IMR-90 (cell line): Measurements from ENCODE around the gene KLHL25. TPM values are rescaled to one million over a fixed set of nuclear protein-coding genes. Genes with fewer than 3 reads are reported as not detected.

Experiments used
- ATAC-seq: fragments of 200-7000 bp; cut with Tn5 transposase; 2 replicates; pipeline ENCODE4 v1.9.1; 2020; ENCODE audit warnings: low read depth, mild to moderate bottlenecking, moderate library complexity
- BruUV-seq: library from RNA; stranded (reverse); fragments of 400-500 nt; replicated peaks from 2 replicates; lab custom pipeline; 2021; lab: Mats Ljungman, UMichigan
- CTCF ChIA-PET: fragments of 300-600 bp; formaldehyde crosslinking; extraction: SDS; loops from one replicate; lab custom pipeline; 2021; ENCODE audit warnings: antibody characterized with exemption; lab: Yijun Ruan, JAX
- POLR2A ChIA-PET: fragments of 300-600 bp; sonication (Branson Sonifier 250); formaldehyde crosslinking; loops from one replicate; lab custom pipeline; 2022; ENCODE audit warnings: antibody characterized with exemption; ENCODE audit not compliant: unreplicated experiment; lab: Charles Lee
- DNase-seq: peaks from one replicate; pipeline ENCODE4 v3.0.0; 2013
- H2AFZ ChIP-seq: replicated peaks from 2 replicates; pipeline ENCODE3; 2013; ENCODE audit warnings: low read length, mild to moderate bottlenecking; ENCODE audit not compliant: poor library complexity
- H2AK5ac ChIP-seq: 2 replicates; pipeline ENCODE4 v1.6.1; 2013; ENCODE audit warnings: low read depth, low read length, inconsistent platforms
- H2AK9ac ChIP-seq: replicated peaks from 2 replicates; pipeline ENCODE3; 2013; ENCODE audit warnings: mild to moderate bottlenecking, low read depth, low read length, moderate library complexity; ENCODE audit not compliant: poor library complexity
- H2BK120ac ChIP-seq: 2 replicates; pipeline ENCODE4 v1.6.1; 2013; ENCODE audit warnings: low read depth, low read length, inconsistent platforms
- H2BK15ac ChIP-seq: 3 replicates; pipeline ENCODE4 v1.6.1; 2013; ENCODE audit warnings: low read depth, low read length, inconsistent platforms
- H2BK20ac ChIP-seq: 2 replicates; pipeline ENCODE4 v1.6.1; 2013; ENCODE audit warnings: low read depth, mild to moderate bottlenecking, inconsistent platforms, low read length, moderate library complexity
- H2BK5ac ChIP-seq: 2 replicates; pipeline ENCODE4 v1.6.1; 2013; ENCODE audit warnings: mild to moderate bottlenecking, low read depth, low read length, inconsistent platforms; ENCODE audit not compliant: poor library complexity, severe bottlenecking
- H3K14ac ChIP-seq: replicated peaks from 2 replicates; pipeline ENCODE4 v1.6.1; 2013; ENCODE audit warnings: low read depth, low read length, inconsistent platforms
- H3K18ac ChIP-seq: 2 replicates; pipeline ENCODE4 v1.6.1; 2013; ENCODE audit warnings: low read depth, low read length, control low read depth
- H3K23ac ChIP-seq: 2 replicates; pipeline ENCODE4 v1.6.1; 2013; ENCODE audit warnings: low read depth, low read length, inconsistent platforms
- H3K27ac ChIP-seq: 2 replicates; pipeline ENCODE4 v1.5.1; 2013; ENCODE audit warnings: mild to moderate bottlenecking, control low read depth, low read length; ENCODE audit not compliant: insufficient read depth
- H3K27me3 ChIP-seq: 2 replicates; pipeline ENCODE4 v1.6.1; 2013; ENCODE audit warnings: low read length; ENCODE audit not compliant: control insufficient read depth, insufficient read depth
- H3K36me3 ChIP-seq: 2 replicates; pipeline ENCODE4 v1.6.1; 2013; ENCODE audit warnings: low read length, mixed read lengths; ENCODE audit not compliant: control insufficient read depth, insufficient read depth
- H3K4ac ChIP-seq: 2 replicates; pipeline ENCODE4 v1.6.1; 2013; ENCODE audit warnings: low read depth, low read length, inconsistent platforms
- H3K4me1 ChIP-seq: 2 replicates; pipeline ENCODE4 v1.6.1; 2013; ENCODE audit warnings: low read length, mixed read lengths; ENCODE audit not compliant: control insufficient read depth, insufficient read depth
- H3K4me2 ChIP-seq: 2 replicates; pipeline ENCODE4 v1.6.1; 2013; ENCODE audit warnings: low read depth, mild to moderate bottlenecking, control low read depth, low read length, moderate library complexity
- H3K4me3 ChIP-seq: 2 replicates; pipeline ENCODE4 v1.5.1; 2013; ENCODE audit warnings: low read depth, mild to moderate bottlenecking, control low read depth, low read length, moderate library complexity; ENCODE audit not compliant: insufficient read depth
- H3K56ac ChIP-seq: 2 replicates; pipeline ENCODE4 v1.6.1; 2013; ENCODE audit warnings: low read length, inconsistent platforms; ENCODE audit not compliant: insufficient read depth; ENCODE audit errors: extremely low read depth
- H3K79me1 ChIP-seq, 2 experiments: 2 replicates each; pipeline ENCODE4 v1.6.1; 2013; ENCODE audit warnings: low read length in 2 of 2, inconsistent platforms in 1 of 2, low read depth in 1 of 2
- H3K9ac ChIP-seq: 2 replicates; pipeline ENCODE4 v1.6.1; 2013; ENCODE audit warnings: low read depth, low read length, control low read depth
- H3K9me1 ChIP-seq: 2 replicates; pipeline ENCODE4 v1.6.1; 2013; ENCODE audit warnings: low read length, inconsistent platforms; ENCODE audit not compliant: insufficient read depth
- H3K9me3 ChIP-seq: 2 replicates; pipeline ENCODE4 v1.6.1; 2013; ENCODE audit warnings: low read length; ENCODE audit not compliant: control insufficient read depth, insufficient read depth
- H4K20me1 ChIP-seq: 2 replicates; pipeline ENCODE4 v1.6.1; 2013; ENCODE audit warnings: low read length, inconsistent platforms; ENCODE audit not compliant: insufficient read depth
- H4K5ac ChIP-seq: 2 replicates; pipeline ENCODE4 v1.6.1; 2013; ENCODE audit warnings: mild to moderate bottlenecking, low read depth, low read length, control low read depth
- H4K8ac ChIP-seq, 2 experiments: 2 replicates each; pipeline ENCODE4 v1.6.1; 2013; ENCODE audit warnings: low read depth in 2 of 2, low read length in 2 of 2, control low read depth in 1 of 2, inconsistent platforms in 1 of 2
- H4K91ac ChIP-seq: 2 replicates; pipeline ENCODE4 v1.6.1; 2013; ENCODE audit warnings: low read depth, low read length, inconsistent platforms; ENCODE audit not compliant: insufficient read depth
- MAFK ChIP-seq: IDR thresholded peaks from 2 replicates; pipeline ENCODE4 v1.6.1; 2012; ENCODE audit warnings: low read depth, low read length, improper control_type of control experiment
- RFX5 ChIP-seq: IDR thresholded peaks from 2 replicates; pipeline ENCODE4 v1.8.0; 2012; ENCODE audit warnings: low read depth, mild to moderate bottlenecking, low read length, moderate library complexity
- WGBS, 2 experiments: methylation state at CpG; one replicate each; pipeline versions ENCODE4 v1.1.5 to v1.1.7; 2013; ENCODE audit warnings: missing lambda C conversion rate in 2 of 2; ENCODE audit not compliant: insufficient read length in 1 of 2; ENCODE audit errors: extremely low coverage in 2 of 2; 5-methylcytosine and 5-hydroxymethylcytosine counted together
- dilution Hi-C: fragments of 300-500 bp; cut with HindIII; formaldehyde crosslinking; loops from one replicate; pipeline ENCODE4 v1.14.3; 2018; ENCODE audit warnings: low sequenced_read_pairs; ENCODE audit not compliant: unreplicated experiment
- in situ Hi-C: fragments of 300-500 bp; cut with MboI; formaldehyde crosslinking; loops from 3 replicates; pipeline ENCODE4 v1.14.3; 2019; ENCODE audit warnings: low sequenced_read_pairs, inconsistent platforms, mixed read lengths
- intact Hi-C: fragments of 100-400 bp; cut with micrococcal nuclease; formaldehyde crosslinking; loops from 2 replicates; pipeline ENCODE4 v1.10.0; 2022
- polyA plus RNA-seq, 3 experiments: library from polyadenylated mRNA; depleted of rRNA; stranded (reverse); fragments of >200 nt; gene quantifications; 2 replicates each; pipeline ENCODE4 v1.2.3, GENCODE V29; 2012; ENCODE audit warnings: low replicate concordance in 1 of 3
- total RNA-seq: library from RNA; depleted of rRNA; stranded (reverse); fragments of >200 nt; gene quantifications from 2 replicates; pipeline ENCODE4 v1.2.3, GENCODE V29; 2012
- TF ChIP-seq, protein P1 (sequence below): fragments of 150-350 bp; IDR thresholded peaks from 2 replicates; pipeline ENCODE4 v1.6.1; 2017; ENCODE audit warnings: mild to moderate bottlenecking, antibody characterized with exemption, low read length, low read depth

KLHL25 gene
- total and polyA plus RNA-seq, 2 of the 4 experiments (the other 2 are of a cell fraction), result 2.7 to 5.6 TPM

- H3K27ac ChIP-seq, result no peak overlapping the region
- no peak overlapping the region for H2BK20ac ChIP-seq
- no peak overlapping the region for H3K14ac ChIP-seq
- H3K18ac ChIP-seq, result no peak overlapping the region
- no peaks in the 10 kb centered on the region for H3K9me1 ChIP-seq
- H3K4me1 ChIP-seq, result no peaks in the 10 kb centered on the region
- H4K8ac ChIP-seq, result no peak overlapping the region
- dilution Hi-C loops, result no loop called here
- no peak overlapping the region for H3K4me3 ChIP-seq
- no peaks in the 10 kb centered on the region for H4K20me1 ChIP-seq
- in situ Hi-C loops, result no loop called here
- ChIA-PET CTCF (interaction anchor here (1.6 kb wide), 1 partner anchor 14 kb away, joined by 6 read pairs; no protein-coding TSS in a partner anchor), POLR2A (no interaction called here)
- no peak overlapping the region for H2BK5ac ChIP-seq
- H3K27me3 ChIP-seq, result peaks cover 11% of the 10 kb centered on the region
- no peak overlapping the region for H3K9ac ChIP-seq
- no peak overlapping the region for H2AK9ac ChIP-seq
- no peak overlapping the region for H4K5ac ChIP-seq
- H3K9me3 ChIP-seq, result no peaks in the 10 kb centered on the region
- H3K36me3 ChIP-seq, result no peaks in the 10 kb centered on the region
- DNase-seq, result no peak
- WGBS, 2 experiments, result 80% methylated on average over 1 of the region's 2 CpGs; no CpG with 5 or more reads in 1 of the 2 experiments
- no peaks in the 10 kb centered on the region for H3K79me1 ChIP-seq
- H2AFZ ChIP-seq, result no peak overlapping the region
- no peak overlapping the region for H2AK5ac ChIP-seq
- no TSS peak for BruUV-seq
- H4K91ac ChIP-seq, result no peak overlapping the region
- TF ChIP-seq, protein P1, sequence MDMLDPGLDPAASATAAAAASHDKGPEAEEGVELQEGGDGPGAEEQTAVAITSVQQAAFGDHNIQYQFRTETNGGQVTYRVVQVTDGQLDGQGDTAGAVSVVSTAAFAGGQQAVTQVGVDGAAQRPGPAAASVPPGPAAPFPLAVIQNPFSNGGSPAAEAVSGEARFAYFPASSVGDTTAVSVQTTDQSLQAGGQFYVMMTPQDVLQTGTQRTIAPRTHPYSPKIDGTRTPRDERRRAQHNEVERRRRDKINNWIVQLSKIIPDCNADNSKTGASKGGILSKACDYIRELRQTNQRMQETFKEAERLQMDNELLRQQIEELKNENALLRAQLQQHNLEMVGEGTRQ, result no peak
- no peak for TF ChIP-seq RFX5
- TF ChIP-seq MAFK, result no peak
- H3K4ac ChIP-seq, result no peak overlapping the region
- intact Hi-C loops, result no loop called here
- H3K23ac ChIP-seq, result no peak overlapping the region
- H3K4me2 ChIP-seq, result no peak overlapping the region
- H3K56ac ChIP-seq, result no peak overlapping the region
- no peak overlapping the region for H2BK120ac ChIP-seq
- ATAC-seq, result no peak
- H2BK15ac ChIP-seq, result no peak overlapping the region
Observed at GRCh38 chr15:85825719-85826118, 31.0 kb upstream of the KLHL25 start.
